ENCODE measurements around the gene TPK1. TPM values are rescaled to one million over a fixed set of nuclear protein-coding genes. Genes with fewer than 3 reads are reported as not detected.
"Not testable (repeated sequence)": the region's sequence is repeated elsewhere in the genome, so short reads cannot be mapped to it uniquely, and the experiment has no call there.

Gene TPK1
- total RNA-seq, 1 donor from 2014 or later = 1.7 TPM

GRCh38 chr7:144438759-144439158 lies 397.1 kb downstream of the TPK1 start:
- DNase-seq (ENCODE audit: extremely low spot score in 2 of 2) = no peak
- no peaks in the 10 kb centered on the region for H3K27me3 ChIP-seq
- H3K4me3 ChIP-seq = no peak overlapping the region
- TF ChIP-seq, protein P1, sequence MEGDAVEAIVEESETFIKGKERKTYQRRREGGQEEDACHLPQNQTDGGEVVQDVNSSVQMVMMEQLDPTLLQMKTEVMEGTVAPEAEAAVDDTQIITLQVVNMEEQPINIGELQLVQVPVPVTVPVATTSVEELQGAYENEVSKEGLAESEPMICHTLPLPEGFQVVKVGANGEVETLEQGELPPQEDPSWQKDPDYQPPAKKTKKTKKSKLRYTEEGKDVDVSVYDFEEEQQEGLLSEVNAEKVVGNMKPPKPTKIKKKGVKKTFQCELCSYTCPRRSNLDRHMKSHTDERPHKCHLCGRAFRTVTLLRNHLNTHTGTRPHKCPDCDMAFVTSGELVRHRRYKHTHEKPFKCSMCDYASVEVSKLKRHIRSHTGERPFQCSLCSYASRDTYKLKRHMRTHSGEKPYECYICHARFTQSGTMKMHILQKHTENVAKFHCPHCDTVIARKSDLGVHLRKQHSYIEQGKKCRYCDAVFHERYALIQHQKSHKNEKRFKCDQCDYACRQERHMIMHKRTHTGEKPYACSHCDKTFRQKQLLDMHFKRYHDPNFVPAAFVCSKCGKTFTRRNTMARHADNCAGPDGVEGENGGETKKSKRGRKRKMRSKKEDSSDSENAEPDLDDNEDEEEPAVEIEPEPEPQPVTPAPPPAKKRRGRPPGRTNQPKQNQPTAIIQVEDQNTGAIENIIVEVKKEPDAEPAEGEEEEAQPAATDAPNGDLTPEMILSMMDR (IDR thresholded peaks at IDR 0.05) = no peak
- no peak for TF ChIP-seq POLR2A (IDR thresholded peaks at IDR 0.05)
- TF ChIP-seq POLR2AphosphoS5 (IDR thresholded peaks at IDR 0.05; ENCODE audit: insufficient read depth in 1 of 2, low read depth in 1 of 2) = no peak
- intact Hi-C loops (cut with DNase I) = no loop called here
- no peaks in the 10 kb centered on the region for H3K9me3 ChIP-seq
- no peaks in the 10 kb centered on the region for H3K36me3 ChIP-seq
- no peaks in the 10 kb centered on the region for H3K4me1 ChIP-seq
- no peak overlapping the region for H3K27ac ChIP-seq

- Histone ChIP-seq H3K27ac (no peak overlapping the region), H3K36me3 (no peaks in the 10 kb centered on the region), H3K4me3 (no peak overlapping the region), H3K4me1 (no peaks in the 10 kb centered on the region), H3K9me3 (no peaks in the 10 kb centered on the region), H3K27me3 (no peaks in the 10 kb centered on the region)
- TF ChIP-seq, protein P1 (IDR thresholded peaks at IDR 0.05) = peak in 2 of 3 experiments; percentile 5 to 58
- TF ChIP-seq POLR2A (IDR thresholded peaks at IDR 0.05) = no peak
- intact Hi-C loops (cut with DNase I) = no loop called here
- no peak for DNase-seq (ENCODE audit: extremely low spot score in 2 of 2)
These were observed 398.3 kb downstream of the TPK1 start for GRCh38 chr7:144437370-144438191.

DNA sequence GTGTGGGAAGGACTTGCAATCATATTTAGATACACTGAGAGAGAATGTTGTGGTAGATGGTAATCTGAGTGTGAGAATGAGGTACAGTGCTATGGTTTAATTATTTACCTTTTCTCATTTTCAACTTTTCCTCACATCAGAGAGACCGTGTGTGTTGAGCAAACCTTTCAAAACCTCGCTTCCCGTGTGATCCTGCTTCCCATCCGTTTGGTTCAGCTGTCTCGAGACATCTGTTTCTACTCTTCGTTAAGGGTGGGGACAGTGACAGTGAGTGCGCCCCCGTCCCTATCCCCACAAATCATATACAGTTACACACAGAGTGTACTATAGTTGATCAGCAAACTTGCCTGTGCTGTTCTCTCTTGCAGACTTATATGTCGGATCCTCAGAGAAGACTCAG lies 399.4 kb downstream of the TPK1 start:
- Histone ChIP-seq H3K4me3 (no peak overlapping the region), H3K4me1 (no peaks in the 10 kb centered on the region), H3K27me3 (no peaks in the 10 kb centered on the region), H3K27ac (no peak overlapping the region), H3K9me3 (no peaks in the 10 kb centered on the region), H3K36me3 (no peaks in the 10 kb centered on the region)
- intact Hi-C loops (cut with DNase I) = no loop called here
- TF ChIP-seq POLR2AphosphoS5 (IDR thresholded peaks at IDR 0.05; ENCODE audit: insufficient read depth in 1 of 2, low read depth in 1 of 2) = no peak
- TF ChIP-seq, protein P1 (IDR thresholded peaks at IDR 0.05) = no peak
- no peak for TF ChIP-seq POLR2A (IDR thresholded peaks at IDR 0.05)
- DNase-seq (ENCODE audit: extremely low spot score in 2 of 2) = no peak

DNA sequence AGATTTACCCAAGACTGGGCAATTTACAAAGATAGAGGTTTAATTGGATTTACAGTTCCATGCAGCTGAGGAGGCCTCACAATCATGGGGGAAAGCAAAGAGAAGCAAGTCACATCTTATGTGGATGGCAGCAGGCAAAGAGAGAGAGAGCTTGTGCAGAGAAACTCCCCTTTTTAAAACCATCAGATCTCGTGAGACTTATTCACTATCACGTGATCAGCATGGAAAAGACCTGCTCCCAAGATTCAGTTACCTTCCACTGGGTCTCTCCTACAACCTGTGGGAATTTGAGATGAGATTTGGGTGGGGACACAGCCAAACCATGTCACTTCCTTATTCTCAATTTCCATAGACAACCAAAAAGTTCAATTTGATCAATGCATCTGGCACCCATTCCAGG lies 407.4 kb downstream of the TPK1 start:
- TF ChIP-seq POLR2AphosphoS5 (IDR thresholded peaks at IDR 0.05; ENCODE audit: insufficient read depth in 1 of 2, low read depth in 1 of 2) = no peak
- TF ChIP-seq, protein P1 (IDR thresholded peaks at IDR 0.05) = no peak
- no peak for TF ChIP-seq POLR2A (IDR thresholded peaks at IDR 0.05)
- Histone ChIP-seq H3K27me3 (no peaks in the 10 kb centered on the region), H3K27ac (no peak overlapping the region), H3K9me3 (no peaks in the 10 kb centered on the region), H3K4me1 (no peaks in the 10 kb centered on the region), H3K4me3 (no peak overlapping the region), H3K36me3 (no peaks in the 10 kb centered on the region)
- intact Hi-C loops (cut with DNase I) = no loop called here
- no peak for DNase-seq (ENCODE audit: extremely low spot score in 2 of 2)

GRCh38 chr7:144427539-144427938 lies 408.3 kb downstream of the TPK1 start:
- H3K27me3 ChIP-seq; H3K9me3 ChIP-seq; H3K36me3 ChIP-seq; H3K4me1 ChIP-seq; H3K27ac ChIP-seq; DNase-seq (ENCODE audit: extremely low spot score in 2 of 2); H3K4me3 ChIP-seq; intact Hi-C loops (cut with DNase I): not testable (repeated sequence)

All from vagina (tissue), 2 donors.